Lower leg skin (tissue), 4 donors: ENCODE data around the gene HDAC7. TPM values are rescaled to one million over a fixed set of nuclear protein-coding genes. Genes with fewer than 3 reads are reported as not detected.
A peak's percentile ranks its signal among the peaks of the same experiment; 100 is the strongest.

Experiments used
- DNase-seq, 2 donors: peaks; one replicate each; pipeline ENCODE4 v3.0.0-alpha.2; 2019; ENCODE audit warnings: low spot score in 2 of 2
- H3K4me3 ChIP-seq: fragments of 200-600 bp; sonication (generic); 2 replicates; pipeline ENCODE4 v1.5.1; 2017; ENCODE audit warnings: mild to moderate bottlenecking, low read depth; ENCODE audit not compliant: poor library complexity, severe bottlenecking
- POLR2A ChIP-seq, 2 donors: fragments of 450-650 bp; IDR thresholded peaks; one replicate each; pipeline ENCODE4 v1.6.1; 2016 to 2017; ENCODE audit warnings: antibody characterized with exemption in 2 of 2, mild to moderate bottlenecking in 1 of 2, moderate library complexity in 1 of 2
- WGBS, 2 donors: methylation state at CpG; one replicate each; pipeline ENCODE4 v1.1.5; 2018; 5-methylcytosine and 5-hydroxymethylcytosine counted together
- intact Hi-C: fragments of 100-400 bp; cut with DNase I; formaldehyde crosslinking; loops from one replicate; pipeline ENCODE4 v1.15.0; 2023; ENCODE audit warnings: low total_unique reads
- total RNA-seq, 4 donors: library from RNA; depleted of rRNA; stranded (reverse); fragments of >200 nt; gene quantifications; one replicate each; pipeline ENCODE4 v1.1.0, GENCODE V29; 2016
- TF ChIP-seq, protein P1 (sequence below), 3 donors: fragments of 450-650 bp; IDR thresholded peaks; one replicate each; pipeline ENCODE4 v1.5.1; 2016; ENCODE audit warnings: antibody characterized with exemption in 3 of 3, mild to moderate bottlenecking in 3 of 3, moderate library complexity in 2 of 3

HDAC7 gene
- total RNA-seq, 4 donors from 2014 or later, result 56.3 to 114 (median 63.5) TPM

DNA sequence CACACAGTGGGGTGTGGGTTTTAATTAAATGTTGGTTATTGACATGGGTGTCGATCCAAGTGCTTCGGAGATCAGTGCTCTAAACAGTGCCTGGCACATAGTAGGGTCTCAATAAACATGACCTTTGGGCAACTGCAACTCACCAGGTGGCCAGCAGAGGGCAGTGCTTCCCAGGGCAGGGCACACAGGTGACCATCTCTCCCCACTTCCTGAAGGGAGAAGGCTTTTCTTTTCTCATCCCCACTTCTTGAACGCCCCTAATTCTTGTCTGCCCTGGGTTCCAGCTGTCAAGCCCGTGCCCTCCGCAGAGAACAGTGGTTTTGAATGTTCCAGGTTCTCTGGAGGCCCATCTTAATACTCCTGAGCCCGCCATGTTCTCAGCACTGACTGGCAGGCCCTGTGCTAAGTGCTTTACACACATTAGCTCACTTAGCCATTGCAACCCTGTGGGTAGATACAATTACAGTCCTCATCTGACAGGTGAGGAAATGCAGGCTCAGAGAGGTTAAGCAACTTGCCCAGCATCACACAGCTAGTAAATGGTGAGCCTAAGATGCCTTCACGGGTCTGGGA lies 77.4 kb downstream of the HDAC7 start:
- TF ChIP-seq, protein P1, sequence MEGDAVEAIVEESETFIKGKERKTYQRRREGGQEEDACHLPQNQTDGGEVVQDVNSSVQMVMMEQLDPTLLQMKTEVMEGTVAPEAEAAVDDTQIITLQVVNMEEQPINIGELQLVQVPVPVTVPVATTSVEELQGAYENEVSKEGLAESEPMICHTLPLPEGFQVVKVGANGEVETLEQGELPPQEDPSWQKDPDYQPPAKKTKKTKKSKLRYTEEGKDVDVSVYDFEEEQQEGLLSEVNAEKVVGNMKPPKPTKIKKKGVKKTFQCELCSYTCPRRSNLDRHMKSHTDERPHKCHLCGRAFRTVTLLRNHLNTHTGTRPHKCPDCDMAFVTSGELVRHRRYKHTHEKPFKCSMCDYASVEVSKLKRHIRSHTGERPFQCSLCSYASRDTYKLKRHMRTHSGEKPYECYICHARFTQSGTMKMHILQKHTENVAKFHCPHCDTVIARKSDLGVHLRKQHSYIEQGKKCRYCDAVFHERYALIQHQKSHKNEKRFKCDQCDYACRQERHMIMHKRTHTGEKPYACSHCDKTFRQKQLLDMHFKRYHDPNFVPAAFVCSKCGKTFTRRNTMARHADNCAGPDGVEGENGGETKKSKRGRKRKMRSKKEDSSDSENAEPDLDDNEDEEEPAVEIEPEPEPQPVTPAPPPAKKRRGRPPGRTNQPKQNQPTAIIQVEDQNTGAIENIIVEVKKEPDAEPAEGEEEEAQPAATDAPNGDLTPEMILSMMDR (IDR thresholded peaks at IDR 0.05), result peak in 1 of 3 donors; percentile 75
- TF ChIP-seq POLR2A (IDR thresholded peaks at IDR 0.05), result no peak
- 69 to 73% methylated on average over 7 of the region's 7 CpGs for WGBS, 2 donors
- no peak overlapping the region for H3K4me3 ChIP-seq
- DNase-seq, result peak; percentile 49 to 94
- intact Hi-C loops, result loop anchor here (5.0 kb wide), 1 partner anchor 95 kb away; no protein-coding TSS in a partner anchor

DNA sequence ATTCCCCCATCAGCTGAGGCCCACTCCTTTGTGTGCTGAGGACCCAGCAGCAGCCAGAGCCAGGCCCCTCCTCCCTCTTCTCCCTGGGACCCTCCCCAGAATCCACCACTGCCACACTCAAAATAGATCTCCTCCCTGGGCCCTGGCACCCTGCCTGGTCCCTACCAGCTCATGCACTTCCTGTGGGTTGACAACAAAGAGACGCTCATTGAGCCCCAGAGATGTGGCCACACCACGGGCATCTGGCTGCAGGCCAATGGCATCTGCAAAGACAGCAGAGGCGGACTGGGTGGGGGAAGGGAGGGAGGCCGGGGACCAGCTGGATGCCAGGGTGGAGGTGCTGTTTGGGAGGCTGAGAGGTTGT lies 78.4 kb downstream of the HDAC7 start:
- H3K4me3 ChIP-seq, result no peak overlapping the region
- peak; percentile 82 to 96 for DNase-seq
- WGBS, 2 donors, result 19 to 33% methylated on average over 4 of the region's 4 CpGs
- intact Hi-C loops, result loop anchor here (5.0 kb wide), 1 partner anchor 96 kb away; no protein-coding TSS in a partner anchor
- no peak for TF ChIP-seq POLR2A (IDR thresholded peaks at IDR 0.05)
- TF ChIP-seq, protein P1 (IDR thresholded peaks at IDR 0.05), result no peak

DNA sequence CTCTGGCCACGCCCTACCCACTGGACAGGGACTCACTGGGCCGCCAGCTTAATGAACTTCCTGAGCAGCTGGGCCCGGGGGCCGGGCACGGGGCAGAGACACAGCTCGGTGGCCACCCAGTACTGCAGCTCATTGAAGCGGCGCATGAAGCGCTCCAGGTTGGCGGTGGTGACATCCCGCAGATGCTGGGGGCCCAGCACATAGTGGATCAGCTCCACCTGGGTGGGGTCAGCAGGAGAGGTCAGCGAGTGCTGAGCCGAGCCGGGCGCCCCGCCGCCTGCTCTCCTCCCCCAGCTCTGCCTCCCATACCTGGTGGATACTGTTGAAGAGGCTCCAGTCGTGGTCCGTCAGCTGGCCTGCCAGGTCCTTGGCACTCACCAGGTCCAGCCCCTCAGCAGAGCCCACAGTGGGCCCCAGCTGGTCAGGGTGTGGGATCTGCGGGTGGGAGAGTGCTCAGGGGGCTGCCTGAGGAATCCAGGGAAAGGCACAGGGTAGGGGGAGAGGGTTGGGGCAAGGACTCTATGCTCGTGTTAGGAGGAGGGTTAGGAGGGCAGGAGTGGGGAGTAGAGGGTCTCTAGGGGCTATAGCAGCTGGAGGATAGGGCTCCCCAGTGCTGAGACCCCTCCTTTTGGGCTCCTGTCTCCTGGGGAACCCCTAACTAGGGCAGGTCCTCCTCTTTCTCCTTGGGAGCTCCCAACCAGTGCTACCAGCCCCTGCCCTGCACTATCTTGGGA lies 78.9 kb downstream of the HDAC7 start:
- WGBS, 2 donors, result 73 to 79% methylated on average over 15 to 20 of the region's 21 CpGs
- no peak overlapping the region for H3K4me3 ChIP-seq
- TF ChIP-seq POLR2A (IDR thresholded peaks at IDR 0.05), result no peak
- TF ChIP-seq, protein P1 (IDR thresholded peaks at IDR 0.05), result no peak
- intact Hi-C loops, result loop anchor here (5.0 kb wide), 1 partner anchor 97 kb away; no protein-coding TSS in a partner anchor
- no peak for DNase-seq

DNA sequence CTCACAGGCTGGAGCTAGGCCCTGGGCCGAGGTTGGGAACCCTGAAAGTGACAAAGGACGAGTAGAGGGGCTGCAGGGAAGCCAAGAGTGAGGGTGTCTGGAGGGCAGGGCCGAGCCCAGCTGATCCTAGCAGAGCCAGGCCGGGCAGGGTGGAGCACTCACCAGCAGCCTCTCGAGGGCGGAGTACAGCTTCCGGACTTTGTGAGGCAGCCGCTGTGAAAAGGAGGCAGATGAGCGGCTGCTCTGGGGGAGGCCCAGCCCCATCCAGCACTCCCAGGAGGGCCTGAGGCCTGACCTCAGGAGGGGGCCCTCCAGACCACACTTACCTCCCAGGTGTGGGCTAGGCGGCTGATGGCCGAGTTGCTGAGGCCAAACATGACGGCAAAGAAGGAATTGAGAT lies 79.7 kb downstream of the HDAC7 start:
- TF ChIP-seq, protein P1 (IDR thresholded peaks at IDR 0.05), result no peak
- no peak for TF ChIP-seq POLR2A (IDR thresholded peaks at IDR 0.05)
- no peak for DNase-seq
- intact Hi-C loops, result loop anchor here (5.0 kb wide), 1 partner anchor 97 kb away; no protein-coding TSS in a partner anchor
- no peak overlapping the region for H3K4me3 ChIP-seq
- WGBS, 2 donors, result 36 to 52% methylated on average over 12 of the region's 12 CpGs

DNA sequence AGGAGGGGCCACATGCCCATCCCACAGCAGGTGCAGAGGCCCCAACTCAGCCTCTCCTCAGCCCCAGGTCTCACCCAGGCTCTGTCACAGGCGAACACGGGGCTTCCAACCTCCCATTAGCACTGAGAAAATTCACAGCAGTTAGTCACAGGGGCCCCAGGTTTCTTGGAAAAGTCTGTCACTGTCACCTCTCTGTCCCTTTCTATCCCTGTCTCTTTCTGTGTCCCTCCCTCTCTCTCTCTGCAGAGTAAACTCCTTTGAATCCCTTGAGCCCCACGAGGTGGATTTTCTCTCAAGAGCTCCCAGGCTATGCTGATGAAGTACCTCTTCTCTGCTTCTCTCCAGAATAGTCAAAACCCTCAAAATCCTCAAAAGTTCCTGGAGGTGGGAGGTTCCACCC lies 80.4 kb downstream of the HDAC7 start:
- WGBS, 2 donors, result 87 to 97% methylated on average over 3 of the region's 3 CpGs
- TF ChIP-seq, protein P1 (IDR thresholded peaks at IDR 0.05), result no peak
- TF ChIP-seq POLR2A (IDR thresholded peaks at IDR 0.05), result no peak
- H3K4me3 ChIP-seq, result no peak overlapping the region
- no peak for DNase-seq
- intact Hi-C loops, result no loop called here
